ENCODE results near the gene FITM2. TPM values are rescaled to one million over a fixed set of nuclear protein-coding genes. Genes with fewer than 3 reads are reported as not detected.

Gene FITM2
- polyA plus RNA-seq, 1 donor, result 7.5 TPM

- DNase-seq (ENCODE audit: low read depth), result no peak
Measured at GRCh38 chr20:44280387-44280786, 30.6 kb downstream of the FITM2 start.

DNA sequence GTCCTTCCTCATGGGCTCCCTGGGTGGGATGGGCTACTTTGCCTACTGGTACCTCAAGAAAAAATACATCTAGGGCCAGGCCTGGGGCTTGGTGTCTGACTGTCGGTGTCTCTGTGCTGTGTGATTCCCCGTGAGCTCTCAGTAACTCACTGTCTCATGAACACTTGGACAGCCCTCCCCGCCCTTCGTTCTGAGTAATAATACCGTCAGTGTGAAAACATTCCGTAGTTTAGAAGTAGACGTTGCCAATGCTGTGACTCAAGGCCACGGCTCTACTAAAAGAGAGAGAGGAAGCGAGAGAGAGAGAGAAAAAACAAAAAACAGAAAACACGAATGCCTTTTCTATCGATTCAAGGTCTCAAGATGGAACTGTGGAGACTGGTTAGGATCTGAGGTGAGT, 31.8 kb downstream of the FITM2 start:
- DNase-seq (ENCODE audit: low read depth), result no peak

DNA sequence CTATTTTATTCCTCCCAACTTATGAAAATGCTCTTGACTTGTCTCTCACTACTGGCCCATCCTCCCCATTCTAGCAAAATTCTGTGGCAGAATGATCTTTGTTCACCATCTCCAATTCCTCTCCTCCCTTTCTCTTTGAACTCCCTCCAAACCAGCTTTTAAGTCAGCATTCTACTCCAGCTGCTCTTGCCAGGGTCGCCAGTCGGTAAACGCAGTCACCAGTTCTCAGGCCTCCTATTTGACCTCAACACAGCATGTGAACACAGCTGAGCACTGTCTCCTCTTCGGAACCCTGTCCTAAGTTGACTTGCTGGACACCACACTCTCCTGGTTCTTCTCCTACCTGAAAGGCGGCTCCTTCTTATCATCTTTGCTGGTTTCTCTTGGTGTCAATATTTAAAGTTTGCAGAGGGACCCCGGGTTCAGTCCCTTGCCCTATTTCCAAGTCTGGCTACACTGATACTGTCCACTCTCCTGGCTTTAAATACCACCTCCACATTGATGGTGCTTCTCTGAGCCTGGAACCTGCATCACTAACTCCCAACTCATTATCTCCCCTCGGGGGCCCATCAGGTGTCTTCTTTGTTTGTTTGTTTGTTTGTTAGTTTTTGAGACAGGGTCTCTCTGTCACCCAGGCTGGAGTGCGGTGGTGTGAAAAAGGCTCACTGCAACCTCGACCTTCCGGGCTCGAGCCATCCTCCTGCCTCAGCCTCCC, 36.5 kb downstream of the FITM2 start:
- no peak for DNase-seq (ENCODE audit: low read depth)

DNA sequence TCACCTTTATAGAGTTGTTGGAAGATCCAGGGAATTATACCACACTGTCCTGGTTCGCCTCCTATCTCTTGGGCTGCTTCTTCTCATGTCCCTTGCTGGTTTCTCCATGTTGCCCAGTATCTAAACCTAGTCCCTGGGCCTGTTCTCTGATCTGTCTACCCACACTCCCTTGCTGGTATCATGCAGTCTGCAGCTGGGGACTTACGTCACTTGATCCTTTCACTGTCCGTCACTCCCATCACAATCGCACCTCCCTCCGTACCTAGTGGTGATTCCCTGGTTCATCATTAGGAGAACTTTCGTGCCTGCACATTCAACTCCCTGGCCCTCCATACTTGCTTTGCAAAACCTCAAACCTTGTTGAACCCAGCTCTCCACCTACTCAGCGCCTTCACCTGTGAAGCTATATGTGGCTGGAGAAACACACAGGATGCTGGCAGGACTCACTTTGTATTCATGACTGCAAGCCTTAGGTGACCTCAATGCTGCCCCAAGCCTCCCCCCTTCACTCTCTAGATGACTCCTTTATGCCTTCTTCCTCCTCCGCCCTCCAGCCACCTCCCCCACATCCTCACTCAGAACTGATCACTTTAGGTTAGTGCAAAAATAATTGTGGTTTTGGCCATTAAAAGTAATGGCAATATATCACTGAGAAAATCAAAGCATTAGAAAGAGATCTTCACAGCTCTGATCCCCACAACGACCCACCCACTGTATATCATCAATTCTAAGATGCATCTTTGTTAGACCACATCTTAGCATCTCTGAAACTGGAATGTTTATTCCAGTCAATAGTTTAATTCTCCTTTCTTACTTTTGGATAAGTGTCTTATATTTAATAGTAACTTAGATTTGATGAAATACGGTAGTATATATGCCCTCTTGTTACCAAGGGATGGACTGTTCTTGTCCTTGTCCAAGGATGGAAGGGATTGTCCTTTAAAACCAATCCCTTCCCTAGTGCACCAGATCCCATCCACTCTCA, 37.5 kb downstream of the FITM2 start:
- no peak for DNase-seq (ENCODE audit: low read depth)

- no peak for DNase-seq (ENCODE audit: low read depth)
Measured at GRCh38 chr20:44271915-44272663, 38.9 kb downstream of the FITM2 start.

- DNase-seq (ENCODE audit: low read depth), result no peak
Measured at GRCh38 chr20:44268802-44269201, 42.2 kb downstream of the FITM2 start.

GRCh38 chr20:44264287-44264686, 46.7 kb downstream of the FITM2 start:
- DNase-seq (ENCODE audit: low read depth), result no peak

GRCh38 chr20:44258226-44258890, 52.6 kb downstream of the FITM2 start:
- no peak for DNase-seq (ENCODE audit: low read depth)

- no peak for DNase-seq (ENCODE audit: low read depth)
Measured at GRCh38 chr20:44256961-44257360, 54.0 kb downstream of the FITM2 start.

DNA sequence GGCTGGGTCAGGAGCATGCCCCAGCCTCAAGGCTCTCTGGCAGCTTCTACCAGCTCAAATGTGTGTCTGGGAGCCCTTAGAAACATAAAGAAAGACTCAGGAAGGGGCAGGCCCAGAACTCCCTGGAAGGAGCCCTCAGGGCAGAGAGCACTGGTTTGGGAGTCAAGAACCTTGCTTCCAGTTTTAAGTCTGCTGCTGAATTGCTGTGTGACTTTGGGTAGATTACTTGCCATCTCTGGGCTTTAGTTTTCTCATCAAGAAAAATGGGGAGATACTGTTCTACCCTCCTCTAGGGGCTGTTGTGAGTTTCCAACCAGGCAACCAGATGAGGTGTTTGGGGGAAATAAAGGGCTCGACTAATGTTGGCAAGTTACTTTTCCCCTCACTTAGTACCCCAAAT, 55.1 kb downstream of the FITM2 start:
- no peak for DNase-seq (ENCODE audit: low read depth)

- no peak for DNase-seq (ENCODE audit: low read depth)
Measured at GRCh38 chr20:44254073-44254472, 56.9 kb downstream of the FITM2 start.

GRCh38 chr20:44253528-44253927, 57.5 kb downstream of the FITM2 start:
- DNase-seq (ENCODE audit: low read depth), result no peak

Other genes starting within 250 kb of the FITM2 start
- gene JPH2, start 124.0 kb downstream of the FITM2 start, polyA plus RNA-seq (ENCODE audit: insufficient read length), result 105 TPM
- 28.2 TPM for gene OSER1, start 100.4 kb downstream of the FITM2 start, polyA plus RNA-seq (ENCODE audit: insufficient read length)
- 0.46 TPM for gene GDAP1L1, start 63.9 kb downstream of the FITM2 start, polyA plus RNA-seq (ENCODE audit: insufficient read length)
- gene R3HDML, start 25.8 kb upstream of the FITM2 start, polyA plus RNA-seq (ENCODE audit: insufficient read length), result not detected
- not detected for gene HNF4A, start 44.5 kb upstream of the FITM2 start, polyA plus RNA-seq (ENCODE audit: insufficient read length)
- 4.1 TPM for gene TTPAL, start 164.7 kb upstream of the FITM2 start, polyA plus RNA-seq (ENCODE audit: insufficient read length)
- gene SERINC3, start 210.9 kb upstream of the FITM2 start, polyA plus RNA-seq (ENCODE audit: insufficient read length), result 52.6 TPM

All from forelimb muscle (tissue), 1 donor.